GM18867 (cell line): ENCODE data around the gene LIN28B.
"Not testable (repeated sequence)": the region's sequence is repeated elsewhere in the genome, so short reads cannot be mapped to it uniquely, and the experiment has no call there.

Source experiments
- ATAC-seq: cut with Tn5 transposase; IDR thresholded peaks from one replicate; pipeline ENCODE4 v1.9.1; 2021; ENCODE audit warnings: mild to moderate bottlenecking, moderate library complexity; ENCODE audit not compliant: unreplicated experiment

Gene LIN28B

GRCh38 chr6:104955927-104956730 lies 778 bp upstream of the LIN28B start:
- no peak for ATAC-seq

GRCh38 chr6:104957301-104958177 lies 632 bp downstream of the LIN28B start:
- ATAC-seq = no peak

GRCh38 chr6:104958178-104959025 lies 1.5 kb downstream of the LIN28B start:
- no peak for ATAC-seq

GRCh38 chr6:104959026-104959858 lies 2.3 kb downstream of the LIN28B start:
- ATAC-seq = no peak

- ATAC-seq = no peak
Observed at GRCh38 chr6:104969108-104969507, 12.2 kb downstream of the LIN28B start.

- ATAC-seq = no peak
Observed at GRCh38 chr6:104969785-104970581, 13.1 kb downstream of the LIN28B start.

- no peak for ATAC-seq
Observed at GRCh38 chr6:104973404-104973803, 16.5 kb downstream of the LIN28B start.

GRCh38 chr6:104983296-104983695 lies 26.4 kb downstream of the LIN28B start:
- ATAC-seq = no peak

- no peak for ATAC-seq
Observed at GRCh38 chr6:104983776-104984175, 26.9 kb downstream of the LIN28B start.

- no peak for ATAC-seq
Observed at GRCh38 chr6:104984831-104985230, 27.9 kb downstream of the LIN28B start.

GRCh38 chr6:104985875-104986274 lies 29.0 kb downstream of the LIN28B start:
- ATAC-seq = not testable (repeated sequence)

- no peak for ATAC-seq
Observed at GRCh38 chr6:104986625-104987024, 29.7 kb downstream of the LIN28B start.

- ATAC-seq = no peak
Observed at GRCh38 chr6:104987218-104987617, 30.3 kb downstream of the LIN28B start.

- ATAC-seq = no peak
Observed at GRCh38 chr6:104990085-104990484, 33.2 kb downstream of the LIN28B start.

GRCh38 chr6:104991062-104991461 lies 34.2 kb downstream of the LIN28B start:
- ATAC-seq = not testable (repeated sequence)

GRCh38 chr6:104993576-104993975 lies 36.7 kb downstream of the LIN28B start:
- not testable (repeated sequence) for ATAC-seq

- no peak for ATAC-seq
Observed at GRCh38 chr6:104995989-104996617, 39.2 kb downstream of the LIN28B start.

- ATAC-seq = no peak
Observed at GRCh38 chr6:105001063-105001462, 44.2 kb downstream of the LIN28B start.

- no peak for ATAC-seq
Observed at GRCh38 chr6:105001906-105002305, 45.0 kb downstream of the LIN28B start.
